NCI-H446 treated with DMSO at 0.1 percent for 48 hours (cell line): ENCODE results near the gene LRRC8C.
"Not testable (repeated sequence)": the region's sequence is repeated elsewhere in the genome, so short reads cannot be mapped to it uniquely, and the experiment has no call there.

Source experiments
- DNase-seq: peaks from one replicate; lab custom pipeline; 2025; lab: John Stamatoyannopoulos, UW

The LRRC8C gene

GRCh38 chr1:89704014-89704413, 71.1 kb downstream of the LRRC8C start:
- DNase-seq = no peak

GRCh38 chr1:89704885-89705284, 72.0 kb downstream of the LRRC8C start:
- DNase-seq = not testable (repeated sequence)

GRCh38 chr1:89705901-89706699, 73.2 kb downstream of the LRRC8C start:
- DNase-seq = no peak

DNA sequence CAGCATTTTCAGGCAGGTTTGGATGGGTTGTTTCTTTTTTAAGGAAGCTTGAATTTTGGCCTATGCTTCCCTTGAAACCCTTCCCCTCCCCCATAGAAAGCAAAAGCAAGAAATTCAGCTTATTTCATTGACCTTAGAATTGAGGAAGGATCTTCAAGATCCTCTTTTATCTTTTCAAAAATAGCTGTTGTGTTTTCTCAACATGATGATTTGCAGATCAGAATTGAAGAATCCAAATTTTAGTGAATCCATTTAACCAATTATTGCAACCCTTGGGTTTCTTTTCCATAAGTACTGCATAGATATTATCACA, 73.7 kb downstream of the LRRC8C start:
- no peak for DNase-seq

- DNase-seq = no peak
Observed at GRCh38 chr1:89708751-89709375, 75.9 kb downstream of the LRRC8C start.

GRCh38 chr1:89710498-89711139, 77.7 kb downstream of the LRRC8C start:
- DNase-seq = no peak

DNA sequence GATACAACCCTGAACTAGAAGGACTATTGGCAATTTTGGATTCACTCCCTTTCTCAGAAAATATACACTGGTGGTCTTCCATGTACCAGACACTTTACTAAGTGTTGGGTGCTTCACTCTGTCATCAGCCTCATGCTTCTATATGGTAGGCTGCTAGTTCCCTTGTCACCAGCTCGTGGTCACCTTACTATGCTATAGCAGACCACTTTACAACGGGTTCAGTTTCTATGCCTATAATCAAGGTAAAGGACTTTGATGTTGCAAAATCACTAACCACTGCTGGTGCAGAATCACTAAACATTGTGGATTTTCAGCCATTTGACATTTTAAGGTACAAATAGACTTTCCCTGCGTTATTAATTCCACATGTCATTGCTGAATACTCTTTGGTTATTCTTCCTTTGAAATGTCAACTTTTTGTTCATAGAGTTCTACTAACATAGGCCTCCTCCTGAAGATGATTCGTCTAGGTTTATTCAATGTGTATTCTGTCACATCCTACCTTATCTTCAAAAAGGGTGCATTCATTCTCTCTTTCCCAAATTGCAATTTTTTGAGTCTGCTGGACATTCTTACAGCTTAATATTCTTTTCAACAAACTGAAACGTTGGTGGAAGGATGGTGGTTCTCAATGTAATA, 78.3 kb downstream of the LRRC8C start:
- DNase-seq = no peak

DNA sequence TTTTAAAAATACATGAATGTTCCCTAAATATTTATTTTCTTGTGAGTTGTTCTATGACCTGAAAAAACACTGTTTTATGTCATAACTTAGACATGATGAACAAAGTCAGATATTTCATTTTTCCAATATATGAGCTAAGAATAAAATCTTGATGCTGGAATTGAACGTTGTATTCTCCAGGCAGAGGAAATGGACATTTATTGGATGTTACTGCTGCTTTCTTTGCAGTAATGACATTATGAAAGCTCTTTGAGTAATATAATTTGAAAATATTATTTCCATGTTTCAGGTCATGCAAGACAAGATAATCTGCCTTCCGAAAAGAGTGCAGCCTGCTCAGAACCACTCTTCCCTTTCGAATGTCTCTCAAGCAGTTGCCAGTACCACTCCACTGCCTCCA, 79.5 kb downstream of the LRRC8C start:
- no peak for DNase-seq

DNA sequence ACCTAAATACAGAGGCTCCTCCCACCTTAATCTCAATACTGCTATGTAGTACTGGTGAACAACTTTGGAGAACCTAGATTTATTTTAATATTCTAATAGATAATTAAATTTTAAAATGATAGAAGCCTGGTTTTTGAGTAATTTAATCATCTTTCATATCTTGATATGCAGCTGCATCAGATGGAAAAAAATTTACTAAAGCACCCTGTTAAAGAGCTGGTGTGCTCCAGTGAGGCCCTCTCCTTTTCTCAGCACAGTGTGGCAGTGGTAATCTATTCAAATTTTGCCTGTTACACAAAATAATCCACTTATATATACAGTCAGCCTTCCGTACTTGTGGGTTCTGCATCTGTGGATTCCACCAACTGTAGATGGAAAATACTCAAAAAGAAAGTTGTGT, 82.8 kb downstream of the LRRC8C start:
- DNase-seq = no peak

- peak; percentile 13 for DNase-seq
Observed at GRCh38 chr1:89719502-89720306, 86.8 kb downstream of the LRRC8C start.

DNA sequence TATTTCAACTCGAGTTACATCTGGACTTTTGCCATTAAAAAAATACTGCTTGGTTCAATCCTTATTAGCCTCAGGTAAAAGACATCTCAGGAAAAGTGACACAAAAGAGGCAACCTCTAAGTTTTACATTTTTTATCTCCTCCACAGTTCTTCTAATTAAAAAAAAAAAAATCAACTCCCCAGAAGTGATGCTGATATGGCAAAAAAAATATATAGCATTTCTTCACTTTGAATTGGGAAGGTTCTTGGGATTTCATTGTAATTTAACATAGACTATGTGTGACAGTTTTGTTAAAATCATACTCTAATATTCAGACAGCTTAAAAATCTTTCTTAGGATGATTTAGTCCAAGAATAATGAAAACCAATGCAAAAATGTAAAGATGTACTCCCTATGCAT, 87.9 kb downstream of the LRRC8C start:
- no peak for DNase-seq

- no peak for DNase-seq
Observed at GRCh38 chr1:89721351-89721750, 88.4 kb downstream of the LRRC8C start.

- no peak for DNase-seq
Observed at GRCh38 chr1:89723144-89723543, 90.2 kb downstream of the LRRC8C start.

DNA sequence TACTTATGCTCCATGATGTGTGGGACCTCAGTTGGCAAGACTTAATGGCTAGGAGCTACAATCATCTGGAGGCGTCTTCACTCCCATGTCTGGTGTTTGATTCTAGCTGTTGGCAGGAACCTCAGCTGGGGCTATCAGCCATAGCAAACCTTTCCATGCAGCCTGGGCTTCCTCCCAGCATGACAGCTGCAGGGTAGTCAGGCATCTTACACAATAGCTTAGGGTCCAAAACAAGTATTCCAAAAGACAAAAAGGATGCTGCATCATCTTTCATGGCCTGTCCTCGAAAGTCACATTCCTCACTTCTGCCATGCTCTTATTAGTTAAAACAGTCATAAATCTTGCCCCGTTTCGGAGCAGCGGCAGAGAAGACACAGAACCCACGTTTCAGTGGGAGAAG, 90.9 kb downstream of the LRRC8C start:
- peak; percentile 90 for DNase-seq

GRCh38 chr1:89724369-89725010, 91.6 kb downstream of the LRRC8C start:
- no peak for DNase-seq

- peak; percentile 10 for DNase-seq
Observed at GRCh38 chr1:89725011-89725370, 92.1 kb downstream of the LRRC8C start.

GRCh38 chr1:89725631-89726030, 92.7 kb downstream of the LRRC8C start:
- no peak for DNase-seq

DNA sequence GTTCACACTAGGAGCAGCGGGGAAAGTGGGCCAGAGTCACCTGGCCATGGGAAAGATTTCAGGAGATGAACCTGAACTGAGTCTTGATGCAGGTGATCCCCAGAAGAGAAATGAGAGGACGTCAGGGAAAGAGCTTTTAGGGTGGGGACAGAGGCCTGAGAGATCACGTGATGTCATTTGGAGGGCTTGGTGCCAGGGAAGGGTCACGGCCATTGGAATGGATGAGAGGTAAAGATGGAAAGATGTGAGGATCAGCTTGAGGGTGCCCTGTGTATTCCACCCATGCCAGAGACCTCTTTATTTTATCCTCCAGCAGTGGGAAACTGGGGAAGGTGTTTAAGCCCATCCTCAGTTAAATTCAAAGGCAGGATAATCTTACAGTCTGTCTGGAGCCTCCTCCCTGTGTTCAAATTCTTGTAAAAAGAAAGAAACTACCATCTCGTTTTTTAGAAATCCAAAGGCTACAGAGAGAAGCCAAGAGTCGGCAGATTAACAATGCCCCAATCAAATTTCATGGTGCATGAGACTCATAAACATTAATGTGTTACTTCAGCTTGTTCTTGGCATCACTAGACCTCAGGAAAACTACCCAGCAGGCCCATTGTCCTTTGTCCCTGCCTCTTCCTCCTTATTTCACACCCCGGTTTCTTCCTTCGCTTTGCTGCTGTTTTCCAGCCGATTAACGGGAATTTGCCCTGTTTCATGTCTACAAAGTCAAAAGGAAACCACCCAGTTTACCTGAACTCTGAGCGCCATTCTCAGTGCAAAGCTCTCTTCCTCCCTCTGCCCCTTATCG, 94.8 kb downstream of the LRRC8C start:
- DNase-seq = no peak

- DNase-seq = no peak
Observed at GRCh38 chr1:89728381-89728780, 95.5 kb downstream of the LRRC8C start.

DNA sequence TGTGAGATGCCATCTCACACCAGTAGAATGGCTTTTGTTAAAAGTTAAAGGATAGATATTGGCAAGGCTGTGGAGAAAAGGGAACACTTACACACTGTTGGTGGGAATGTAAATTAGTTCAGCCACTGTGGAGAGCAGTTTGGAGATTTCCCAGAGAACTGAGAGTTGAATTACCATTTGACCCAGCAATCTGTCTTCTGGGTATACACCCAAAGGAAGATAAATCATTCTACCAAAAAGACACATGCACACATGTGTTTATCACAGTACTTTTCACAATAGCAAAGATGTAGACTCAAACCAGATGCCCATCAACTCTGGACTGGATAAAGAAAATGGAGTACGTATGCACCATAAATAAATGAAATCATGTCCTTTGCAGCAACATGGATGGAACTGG, 99.3 kb downstream of the LRRC8C start:
- no peak for DNase-seq
